PC-3 (cell line): ENCODE data around the gene FAM131A.

ENCODE experiments used
- CTCF ChIP-seq: fragments of 300-600 bp; sonication (generic); conservative IDR thresholded peaks from 2 replicates; pipeline ENCODE4 v1.5.1; 2017; ENCODE audit warnings: antibody characterized with exemption, low read depth, mild to moderate bottlenecking, low read length
- EZH2 ChIP-seq: fragments of 300-600 bp; sonication (generic); IDR thresholded peaks from one replicate; pipeline ENCODE4 v1.6.1; 2017; ENCODE audit warnings: antibody characterized with exemption, mild to moderate bottlenecking, low read length; ENCODE audit not compliant: unreplicated experiment
- EZH2phosphoT487 ChIP-seq: fragments of 300-600 bp; sonication (generic); IDR thresholded peaks from 2 replicates; pipeline ENCODE4 v1.6.1; 2018; ENCODE audit warnings: mild to moderate bottlenecking, antibody characterized with exemption, low read length, borderline replicate concordance

- TF ChIP-seq CTCF: peak; percentile 82
- TF ChIP-seq EZH2phosphoT487: no peak
- no peak for TF ChIP-seq EZH2
Measured at GRCh38 chr3:184345317-184346144, 8.1 kb downstream of the FAM131A start.
